HepG2 (cell line): ENCODE measurements around the gene SH2D3C. TPM values are rescaled to one million over a fixed set of nuclear protein-coding genes. Genes with fewer than 3 reads are reported as not detected.

Experiments
- EED ChIP-seq: sonication (generic); formaldehyde crosslinking; IDR thresholded peaks from 2 replicates; pipeline ENCODE4 v1.5.0; 2020; ENCODE audit warnings: mild to moderate bottlenecking, missing genetic modification reagents
- MLLT10 ChIP-seq: sonication (generic); formaldehyde crosslinking; IDR thresholded peaks from 2 replicates; pipeline ENCODE4 v1.4.0; 2020; ENCODE audit warnings: missing genetic modification reagents
- MXD3 ChIP-seq: IDR thresholded peaks from 2 replicates; pipeline ENCODE4 v1.6.1; 2016; ENCODE audit warnings: mild to moderate bottlenecking, missing biosample characterization, missing genetic modification reagents
- PAX8 ChIP-seq: sonication (generic); formaldehyde crosslinking; IDR thresholded peaks from 2 replicates; pipeline ENCODE4 v1.8.0; 2022; ENCODE audit warnings: mild to moderate bottlenecking, missing genetic modification reagents, borderline replicate concordance
- RERE ChIP-seq: IDR thresholded peaks from 2 replicates; pipeline ENCODE4 v1.6.1; 2016; ENCODE audit warnings: low read depth, missing genetic modification reagents, missing compliant biosample characterization
- SMARCC2 ChIP-seq: fragments of 450-650 bp; IDR thresholded peaks from 2 replicates; pipeline ENCODE4 v1.6.1; 2017; ENCODE audit warnings: antibody characterized with exemption, mild to moderate bottlenecking
- ZKSCAN5 ChIP-seq: sonication (generic); formaldehyde crosslinking; IDR thresholded peaks from 2 replicates; pipeline ENCODE4 v1.5.1; 2020; ENCODE audit warnings: mild to moderate bottlenecking, missing genetic modification reagents
- ZNF18 ChIP-seq: sonication (generic); formaldehyde crosslinking; IDR thresholded peaks from 2 replicates; pipeline ENCODE4 v1.8.0; 2022; ENCODE audit warnings: mild to moderate bottlenecking, missing genetic modification reagents; ENCODE audit not compliant: insufficient replicate concordance
- ZNF235 ChIP-seq: sonication (generic); formaldehyde crosslinking; IDR thresholded peaks from 2 replicates; pipeline ENCODE4 v1.8.1; 2023; ENCODE audit warnings: mild to moderate bottlenecking, missing genetic modification reagents, borderline replicate concordance
- ZNF558 ChIP-seq: sonication (generic); formaldehyde crosslinking; IDR thresholded peaks from 2 replicates; pipeline ENCODE4 v1.9.0; 2022; ENCODE audit warnings: mild to moderate bottlenecking, missing genetic modification reagents, borderline replicate concordance
- ZNF574 ChIP-seq: sonication (generic); formaldehyde crosslinking; IDR thresholded peaks from 2 replicates; pipeline ENCODE4 v1.4.0; 2020; ENCODE audit warnings: missing genetic modification reagents
- polyA plus RNA-seq, 8 experiments: library from polyadenylated mRNA; depleted of rRNA in 3 of 8; stranded (reverse) in 7 of 8; unstranded in 1 of 8; fragments of >200 nt; fragmentation: Illumina TruSeq in 4 of 8; extraction: Trizol in 4 of 8; gene quantifications; 2 replicates each; pipeline versions ENCODE4 v1.2.1 to v1.2.3, GENCODE V29; 2011 to 2016; ENCODE audit warnings: low read depth in 4 of 8, missing spikeins in 1 of 8, mixed read lengths in 1 of 8; ENCODE audit not compliant: insufficient read depth in 1 of 8
- total RNA-seq, 5 experiments: library from RNA; depleted of rRNA; stranded (reverse); fragments of >200 nt; fragmentation: Illumina TruSeq; extraction: Trizol; gene quantifications; 2 replicates each; pipeline ENCODE4 v1.2.3, GENCODE V29; 2016; ENCODE audit warnings: low read depth in 1 of 5

SH2D3C gene
- total and polyA plus RNA-seq, 2 of the 13 experiments (the other 11 are each of a cell fraction or from before 2014, with no cell fraction given): not detected

GRCh38 chr9:127785933-127786772 is 7.7 kb upstream of the SH2D3C start, which contains the start of gene CDK9 (continued):
- TF ChIP-seq MXD3 (CRISPR knock-in tag) (0 out of 2 replicates have a peak, but pooled peaks have one; percentile 43), ZNF574 (CRISPR knock-in tag) (peak; percentile 90), EED (no peak), ZNF558 (peak; percentile 61; the same call in 1 of the 2 replicates), ZNF18 (no peak), MLLT10 (CRISPR knock-in tag) (no peak), RERE (CRISPR knock-in tag) (no peak), ZKSCAN5 (CRISPR knock-in tag) (no peak), PAX8 (CRISPR knock-in tag) (no peak), SMARCC2 (no peak), ZNF235 (CRISPR knock-in tag) (no peak)
